HG03460 (cell line): ENCODE results near the gene TLX2.

Experiments
- ATAC-seq: cut with Tn5 transposase; IDR thresholded peaks from one replicate; pipeline ENCODE4 v1.9.1; 2021; ENCODE audit not compliant: unreplicated experiment

Gene TLX2

DNA sequence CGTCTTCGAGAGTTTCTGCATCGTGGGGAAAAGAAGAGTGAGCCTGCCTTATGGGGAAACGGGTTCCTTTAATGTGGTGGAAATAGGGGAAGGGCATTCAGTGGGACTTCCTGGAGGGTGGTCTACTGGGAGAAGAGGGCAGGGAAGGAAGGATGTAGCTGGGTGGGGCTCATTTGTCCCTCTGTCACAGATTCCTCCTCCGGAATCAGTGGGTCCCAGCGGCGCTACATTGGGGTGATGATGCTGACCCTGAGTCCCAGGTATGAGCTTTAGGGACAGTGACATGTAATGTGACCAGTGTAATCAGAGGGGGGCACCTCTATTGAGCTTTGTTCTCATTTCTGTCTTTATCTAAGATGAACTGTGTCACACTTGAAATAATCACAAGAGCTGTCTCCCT lies 17.4 kb downstream of the TLX2 start:
- no peak for ATAC-seq

GRCh38 chr2:74532222-74532621 lies 18.0 kb downstream of the TLX2 start:
- no peak for ATAC-seq

GRCh38 chr2:74533464-74533863 lies 19.2 kb downstream of the TLX2 start:
- ATAC-seq, result no peak

DNA sequence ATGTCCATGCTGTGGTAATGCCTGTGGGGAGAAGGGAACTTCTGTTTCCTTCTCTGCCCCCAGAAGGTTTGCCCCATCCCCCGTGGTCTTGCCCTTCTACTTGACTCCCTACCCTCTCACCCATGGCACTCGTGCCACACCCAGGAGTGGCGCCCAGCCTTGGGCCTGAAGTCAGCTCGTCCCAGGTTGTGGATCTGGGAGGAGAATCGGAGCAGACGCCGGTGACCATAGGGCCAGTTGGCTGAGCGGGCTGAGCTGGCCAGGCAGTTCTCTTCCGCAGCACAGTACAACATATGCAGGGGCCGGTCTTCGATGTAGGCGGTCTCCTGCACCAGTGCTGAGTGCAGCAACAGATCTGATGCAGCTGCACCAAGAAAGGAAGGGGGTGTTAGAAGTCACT lies 20.2 kb downstream of the TLX2 start:
- ATAC-seq, result no peak

- ATAC-seq, result no peak
Observed at GRCh38 chr2:74535440-74535965, 21.3 kb downstream of the TLX2 start.

DNA sequence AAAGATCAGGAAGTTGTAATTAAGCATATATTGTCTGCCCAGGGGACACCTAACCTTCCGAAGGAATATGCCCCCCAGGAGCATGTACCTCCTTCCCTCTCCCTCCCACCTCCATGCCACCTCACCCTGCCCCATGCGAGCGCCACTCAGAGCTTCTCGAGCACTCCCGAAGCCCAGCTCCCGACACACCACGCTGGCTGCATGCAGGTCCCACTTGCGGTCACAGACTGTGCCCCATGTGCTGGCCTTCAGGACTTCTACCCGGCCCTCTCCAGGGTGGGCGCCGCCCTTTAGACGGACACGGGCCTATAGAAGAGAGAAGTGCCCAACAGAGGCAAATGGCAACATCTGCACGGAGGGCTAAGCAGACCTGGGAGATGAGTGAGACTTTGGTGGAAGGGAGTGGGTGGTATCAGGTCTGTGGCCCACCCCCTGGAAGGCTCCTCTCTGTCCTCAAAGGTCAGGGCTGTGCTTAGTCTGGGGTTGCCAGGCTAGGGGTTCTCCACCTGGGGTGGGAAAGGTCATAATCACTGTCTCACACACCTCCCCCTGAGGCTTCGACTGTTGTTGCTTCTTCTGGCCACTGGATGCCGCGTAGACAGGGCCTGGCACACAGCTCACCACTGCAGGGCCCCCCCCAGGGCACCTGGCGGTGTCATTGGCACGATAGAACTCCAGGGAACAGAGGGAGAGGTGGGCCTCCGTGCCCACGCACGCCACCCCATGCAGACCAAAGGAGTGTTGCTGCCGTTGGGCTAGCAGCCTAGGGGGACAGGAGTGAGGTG lies 22.1 kb downstream of the TLX2 start:
- ATAC-seq, result no peak

GRCh38 chr2:74537140-74537539 lies 22.9 kb downstream of the TLX2 start:
- no peak for ATAC-seq

DNA sequence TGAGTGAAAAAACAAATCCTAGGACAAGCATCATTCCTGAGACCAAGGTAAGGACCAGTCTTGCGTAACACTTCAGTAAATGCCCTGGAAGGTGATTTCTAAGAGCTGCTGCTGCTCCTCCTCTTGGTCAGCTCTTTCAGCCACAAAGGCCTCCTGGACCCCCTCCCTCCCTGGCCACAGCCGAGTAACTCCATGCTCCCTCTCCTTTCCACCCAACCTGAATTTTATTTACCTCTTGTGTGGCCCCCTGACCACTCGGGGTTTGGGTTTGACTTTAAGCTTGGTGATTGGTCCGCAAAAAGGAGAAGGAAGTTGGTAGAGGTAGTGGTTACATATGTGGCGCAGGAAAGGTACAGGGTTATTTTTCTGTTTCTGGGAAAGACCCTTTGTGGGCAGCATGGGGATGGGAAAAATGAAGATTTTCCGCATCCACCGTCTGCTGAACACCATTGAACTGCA lies 24.7 kb downstream of the TLX2 start:
- no peak for ATAC-seq

DNA sequence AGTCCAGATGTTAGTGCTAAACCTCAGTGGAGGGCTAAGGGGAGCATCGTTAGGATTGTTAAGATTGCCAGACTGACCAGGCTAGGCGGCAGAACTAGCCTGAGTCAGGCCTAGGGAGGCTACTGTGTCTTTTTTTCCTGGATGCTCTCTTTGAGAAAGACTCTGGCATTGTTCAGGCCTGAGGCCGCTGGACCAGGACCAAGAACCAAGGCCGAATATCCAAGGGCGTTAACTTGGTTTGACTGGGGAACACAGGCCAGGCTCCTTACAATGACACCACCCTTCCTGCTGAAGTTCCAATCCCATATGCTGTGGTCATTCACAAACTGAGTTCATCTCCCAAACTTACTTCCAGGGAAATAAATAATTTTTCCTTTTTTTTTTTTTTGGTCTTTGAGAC lies 26.0 kb downstream of the TLX2 start:
- no peak for ATAC-seq

- ATAC-seq, result no peak
Observed at GRCh38 chr2:74542978-74543377, 28.7 kb downstream of the TLX2 start.

GRCh38 chr2:74544634-74545033 lies 30.4 kb downstream of the TLX2 start:
- no peak for ATAC-seq

DNA sequence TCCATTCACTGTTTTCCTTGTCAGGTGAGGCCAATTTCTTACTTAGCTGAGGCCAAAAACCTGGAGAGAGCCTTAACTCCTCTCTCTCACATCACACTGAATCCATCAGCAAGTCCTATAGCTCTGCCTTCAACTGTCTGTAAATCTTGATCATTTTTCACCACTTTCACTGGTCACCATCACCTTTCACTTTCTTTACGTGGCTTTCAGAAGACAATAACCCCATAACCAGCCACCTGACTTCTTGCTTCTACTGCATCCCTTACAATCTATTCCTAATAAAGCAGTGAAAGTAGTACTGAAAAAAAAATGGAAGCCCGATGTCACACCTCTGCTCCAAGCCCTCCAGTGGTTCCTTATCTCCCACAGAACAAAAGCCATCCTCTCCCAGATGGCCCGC lies 31.8 kb downstream of the TLX2 start:
- ATAC-seq, result no peak

- ATAC-seq, result no peak
Observed at GRCh38 chr2:74548285-74548899, 34.1 kb downstream of the TLX2 start.

GRCh38 chr2:74548900-74549826 lies 34.9 kb downstream of the TLX2 start:
- ATAC-seq, result no peak

DNA sequence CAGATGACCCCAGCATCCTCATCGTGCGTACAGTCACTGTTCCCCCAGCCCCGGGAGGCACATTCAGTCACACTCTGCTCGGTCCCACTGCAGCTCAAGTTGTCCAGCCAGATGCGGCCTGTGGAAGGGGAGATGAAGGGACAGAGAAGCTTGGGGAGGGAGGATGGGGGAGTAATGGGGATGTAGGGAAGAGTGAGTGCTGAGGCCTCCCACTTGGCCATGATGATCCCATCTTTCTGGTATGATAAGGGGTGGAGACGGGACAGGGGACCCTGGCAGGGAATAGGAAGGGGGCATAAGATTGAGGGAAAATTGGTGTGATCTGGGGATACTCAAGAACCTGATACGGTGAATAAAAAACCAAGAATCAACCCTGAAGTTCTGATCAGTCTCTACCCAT lies 36.0 kb downstream of the TLX2 start:
- no peak for ATAC-seq

DNA sequence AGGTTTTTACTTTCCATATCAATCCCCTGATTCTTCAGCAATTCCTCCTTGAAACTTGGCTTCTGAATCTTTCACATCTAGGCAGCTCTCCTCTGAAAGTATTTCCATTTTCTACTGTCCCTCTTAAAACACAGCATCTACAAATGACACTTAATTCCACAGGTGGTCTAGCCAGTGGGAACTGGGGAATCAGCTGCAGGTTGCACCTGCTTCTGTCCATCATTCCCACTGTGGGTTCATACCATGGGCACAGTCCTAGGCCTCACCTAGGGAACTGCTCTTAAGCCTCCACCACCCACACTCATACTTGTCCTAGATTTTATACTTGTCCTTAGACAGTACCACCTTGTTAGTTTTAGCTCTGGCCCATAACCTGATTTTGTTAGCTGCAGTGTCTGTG lies 37.3 kb downstream of the TLX2 start:
- ATAC-seq, result no peak

- ATAC-seq, result no peak
Observed at GRCh38 chr2:74551942-74552913, 38.0 kb downstream of the TLX2 start.

DNA sequence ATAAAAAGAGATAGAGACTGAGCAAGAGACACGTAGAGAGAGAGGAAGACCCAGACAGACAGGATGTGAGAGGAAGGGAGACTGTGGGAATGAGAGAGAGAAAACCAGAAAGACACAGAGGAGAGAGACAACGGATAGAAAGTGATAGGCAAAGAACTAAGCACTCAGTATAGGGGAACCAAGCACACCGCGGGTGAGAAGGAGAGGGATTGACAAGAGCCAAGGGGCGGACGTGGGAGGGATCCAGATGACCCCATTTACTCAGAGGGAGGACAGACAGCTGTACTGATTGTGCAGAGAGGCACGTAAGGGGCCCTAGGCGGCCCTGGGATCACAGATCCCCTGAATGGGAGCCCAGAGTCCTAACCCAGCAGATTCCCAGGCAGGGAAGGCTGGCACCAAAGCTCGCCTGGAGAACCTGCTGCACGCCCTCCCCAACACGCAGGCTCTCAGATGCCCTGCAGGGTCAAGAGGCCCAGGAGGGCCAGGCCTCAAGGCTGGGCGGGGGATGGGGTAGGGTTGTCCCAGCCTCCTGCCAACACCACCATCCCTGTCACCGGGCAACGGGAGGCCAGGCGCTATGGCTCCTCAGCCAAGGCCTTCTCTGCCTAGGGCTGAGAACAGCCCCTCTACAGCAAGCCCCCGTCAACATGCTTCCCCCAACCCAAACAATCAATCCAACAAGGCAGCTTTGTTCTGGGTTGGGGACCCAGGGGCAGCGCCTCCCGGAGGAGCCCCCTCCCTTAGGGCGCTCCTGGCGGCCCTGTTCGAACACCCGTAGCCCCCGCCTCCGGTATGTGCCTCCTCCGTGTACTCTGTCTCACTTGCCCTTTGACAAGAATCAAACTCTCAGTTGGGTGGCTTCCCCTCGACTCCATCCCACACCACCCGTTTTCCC lies 38.9 kb downstream of the TLX2 start:
- ATAC-seq, result no peak
